ENCODE data around the gene FIBCD1. TPM values are rescaled to one million over a fixed set of nuclear protein-coding genes. Genes with fewer than 3 reads are reported as not detected.

Gene FIBCD1
- total and polyA plus RNA-seq, 7 experiments from 2014 or later, result not detected

DNA sequence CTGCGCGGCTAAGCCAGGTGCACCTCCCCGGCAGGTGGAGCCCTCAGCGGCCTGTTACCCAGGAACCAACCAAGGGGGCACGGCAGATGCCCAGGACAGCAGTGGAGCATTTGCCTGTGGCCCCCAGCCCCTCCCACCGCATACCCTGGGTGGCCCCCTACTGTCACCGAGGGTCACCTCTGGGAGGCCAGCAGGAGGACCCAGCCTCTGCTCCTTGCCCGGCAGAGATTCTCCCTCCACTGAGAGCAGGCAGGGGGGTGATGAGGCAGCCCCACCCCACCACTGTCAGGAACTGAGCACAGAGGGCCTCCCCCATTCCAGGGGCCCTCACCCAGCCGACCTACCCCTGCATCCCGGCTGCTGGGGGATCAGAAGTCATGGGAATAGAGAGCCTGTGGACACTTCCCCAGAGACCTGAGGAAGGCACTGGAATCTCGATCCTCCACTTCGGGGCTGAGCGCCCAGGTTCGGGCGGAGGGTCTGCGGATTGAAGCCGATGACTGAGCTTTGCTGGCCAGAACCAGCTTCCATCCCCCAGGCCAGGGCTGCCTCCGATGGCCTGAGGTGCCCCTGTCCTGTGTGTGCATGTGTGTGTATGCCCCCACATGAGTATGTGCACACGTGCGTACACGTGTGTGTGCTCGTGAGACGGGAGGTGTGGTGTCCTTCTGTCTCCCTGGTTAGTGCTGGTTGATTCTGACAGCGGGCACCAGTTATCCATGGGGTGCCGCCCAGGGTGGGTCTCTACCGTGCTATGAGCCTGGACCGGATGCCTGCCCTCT, 42.6 kb downstream of the FIBCD1 start, which contains the start of gene QRFP:
QRFP (minus strand) TSS at position 580 of the 782 bp plus-strand sequence. CDS start 2,974 bp downstream, outside the sequence.
- Mint-ChIP-seq H3K9me3 (no peaks in the 10 kb centered on the region), H3K4me3 (no peak within 1 kb of the TSS), H3K27ac (no peak within 1 kb of the TSS), H3K36me3 (no peaks in the 10 kb centered on the region), H3K4me1 (peaks cover 0 to 7% (median 0%) of the 10 kb centered on the region in 7 donors), H3K27me3 (peaks cover 0 to 3% (median 0%) of the 10 kb centered on the region in 5 donors)
- H3K36me3 ChIP-seq (ENCODE audit: control insufficient read depth in 2 of 3, insufficient read depth in 3 of 3, low read length in 3 of 3), result peaks cover 0 to 6% (median 0%) of the 10 kb centered on the region in 3 experiments
- no peaks in the 10 kb centered on the region for H3K27me3 ChIP-seq (ENCODE audit: control insufficient read depth in 2 of 2, insufficient read depth in 2 of 2, low read length in 2 of 2)
- ATAC-seq (no peak), DNase-seq (no peak)
- H3K27ac ChIP-seq (ENCODE audit: low read depth, low read length), result no peak within 1 kb of the TSS
- no peak within 1 kb of the TSS for H3K4me3 ChIP-seq (ENCODE audit: low read length)
- intact Hi-C loops (cut with micrococcal nuclease), result no loop called here
- H3K4me1 ChIP-seq (ENCODE audit: control insufficient read depth in 2 of 2, insufficient read depth in 2 of 2, low read length in 2 of 2), result no peaks in the 10 kb centered on the region
- ChIA-PET POLR2A (no interaction called here), CTCF (no interaction called here)
- no peaks in the 10 kb centered on the region for H3K9me3 ChIP-seq (ENCODE audit: control insufficient read depth in 2 of 3, low read length in 3 of 3)

DNA sequence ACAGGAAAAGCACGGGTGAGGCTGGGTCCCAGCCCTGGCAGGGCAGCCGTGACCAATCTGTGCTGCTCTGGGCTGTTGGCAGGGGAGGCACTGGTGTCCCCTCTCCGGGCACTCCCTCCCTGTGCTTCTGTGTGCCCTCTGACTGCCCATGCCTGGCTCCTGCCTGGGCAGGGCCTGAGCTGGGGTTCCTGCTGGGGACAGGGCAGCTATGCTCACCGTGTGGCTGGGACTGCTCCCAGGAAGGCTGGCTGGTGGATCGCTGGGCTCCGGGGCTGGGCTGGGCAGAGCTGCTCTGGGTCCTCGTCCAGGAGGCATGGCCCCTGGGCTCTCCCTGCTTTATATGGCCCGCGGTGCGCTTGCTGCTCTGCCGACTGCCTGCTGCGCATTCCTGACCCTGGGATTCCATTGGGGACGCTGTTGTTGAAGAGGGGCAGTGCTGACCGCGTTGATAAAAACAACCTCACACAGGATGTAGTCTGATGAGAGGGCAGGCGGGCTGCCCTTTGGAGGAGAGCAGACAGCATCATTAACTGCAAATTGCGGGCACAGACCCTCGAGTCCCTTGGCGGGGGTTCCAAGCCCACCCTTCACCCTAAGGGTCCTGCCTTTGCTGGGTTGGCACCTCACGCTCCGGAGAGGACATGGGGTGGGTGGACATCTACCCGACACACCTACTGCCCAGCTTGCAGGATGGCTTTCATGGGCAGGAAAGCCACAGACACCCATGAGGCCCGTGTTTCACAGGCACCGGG, 43.4 kb downstream of the FIBCD1 start:
- ATAC-seq, result no peak
- CTCF ChIA-PET, result no interaction called here

GRCh38 chr9:130895038-130895437, 44.0 kb downstream of the FIBCD1 start:
- Mint-ChIP-seq H3K9me3 (no peaks in the 10 kb centered on the region), H3K4me1 (peaks cover 0 to 7% (median 0%) of the 10 kb centered on the region in 7 donors), H3K36me3 (no peaks in the 10 kb centered on the region), H3K4me3 (no peak overlapping the region), H3K27ac (peak overlapping the region in 2 of 9 donors; percentile 8 to 21), H3K27me3 (no peaks in the 10 kb centered on the region)
- Histone ChIP-seq H3K36me3 (ENCODE audit: control insufficient read depth in 2 of 3, insufficient read depth in 3 of 3, low read length in 3 of 3) (peaks cover 0 to 6% (median 0%) of the 10 kb centered on the region in 3 experiments), H3K27me3 (ENCODE audit: control insufficient read depth in 2 of 2, insufficient read depth in 2 of 2, low read length in 2 of 2) (no peaks in the 10 kb centered on the region), H3K4me1 (ENCODE audit: control insufficient read depth in 2 of 2, insufficient read depth in 2 of 2, low read length in 2 of 2) (no peaks in the 10 kb centered on the region), H3K27ac (ENCODE audit: low read depth, low read length) (no peak overlapping the region), H3K9me3 (ENCODE audit: control insufficient read depth in 2 of 3, low read length in 3 of 3) (no peaks in the 10 kb centered on the region), H3K4me3 (ENCODE audit: low read length) (no peak overlapping the region)
- ATAC-seq, result no peak
- intact Hi-C loops (cut with micrococcal nuclease), result no loop called here
- ChIA-PET POLR2A (no interaction called here), CTCF (interaction anchor here (1.2 kb wide), 1 partner anchor 194 kb away, joined by 3 read pairs; no protein-coding TSS in a partner anchor)
- no peak for DNase-seq

More for the DNA sequence above, 43.4 kb downstream of the FIBCD1 start:
- H3K36me3 Mint-ChIP-seq, result no peaks in the 10 kb centered on the region
- Histone ChIP-seq H3K27me3 (ENCODE audit: control insufficient read depth in 2 of 2, insufficient read depth in 2 of 2, low read length in 2 of 2) (no peaks in the 10 kb centered on the region), H3K4me3 (ENCODE audit: low read length) (no peak overlapping the region), H3K9me3 (ENCODE audit: control insufficient read depth in 2 of 3, low read length in 3 of 3) (no peaks in the 10 kb centered on the region), H3K27ac (ENCODE audit: low read depth, low read length) (no peak overlapping the region), H3K4me1 (ENCODE audit: control insufficient read depth in 2 of 2, insufficient read depth in 2 of 2, low read length in 2 of 2) (no peaks in the 10 kb centered on the region), H3K36me3 (ENCODE audit: control insufficient read depth in 2 of 3, insufficient read depth in 3 of 3, low read length in 3 of 3) (peaks cover 0 to 6% (median 0%) of the 10 kb centered on the region in 3 experiments)
- POLR2A ChIA-PET, result no interaction called here
- DNase-seq, result no peak
- peaks cover 0 to 7% (median 0%) of the 10 kb centered on the region in 7 donors for H3K4me1 Mint-ChIP-seq
- intact Hi-C loops (cut with micrococcal nuclease), result no loop called here
- H3K27me3 Mint-ChIP-seq, result no peaks in the 10 kb centered on the region
- H3K27ac Mint-ChIP-seq, result no peak overlapping the region
- no peaks in the 10 kb centered on the region for H3K9me3 Mint-ChIP-seq
- H3K4me3 Mint-ChIP-seq, result no peak overlapping the region

DNA sequence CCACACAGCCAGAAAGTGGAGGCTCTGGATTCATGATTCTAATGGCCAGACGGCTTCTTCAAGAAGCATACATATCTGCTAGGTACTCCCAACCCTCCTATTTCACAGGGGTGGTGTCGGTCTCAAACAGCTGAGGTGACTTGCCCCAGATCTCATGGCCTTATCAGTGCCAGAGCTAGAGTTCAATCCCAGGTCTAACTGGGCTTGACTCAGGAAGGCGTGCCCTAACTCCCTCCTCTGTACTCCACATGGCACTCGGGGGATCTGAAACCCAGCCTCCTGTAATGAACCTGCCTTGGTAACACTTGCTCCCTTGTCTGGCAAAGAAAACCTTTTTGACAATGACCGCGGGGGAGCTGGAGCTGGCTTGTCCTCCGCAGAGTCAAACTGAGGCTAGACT, 44.5 kb downstream of the FIBCD1 start:
- H3K4me1 ChIP-seq (ENCODE audit: control insufficient read depth in 2 of 2, insufficient read depth in 2 of 2, low read length in 2 of 2), result no peaks in the 10 kb centered on the region
- peaks cover 0 to 7% (median 0%) of the 10 kb centered on the region in 7 donors for H3K4me1 Mint-ChIP-seq
- intact Hi-C loops (cut with micrococcal nuclease), result no loop called here
- ChIA-PET POLR2A (no interaction called here), CTCF (interaction anchor here (1.2 kb wide), 1 partner anchor 194 kb away, joined by 3 read pairs; no protein-coding TSS in a partner anchor)
- H3K27me3 Mint-ChIP-seq, result no peaks in the 10 kb centered on the region
- no peak overlapping the region for H3K4me3 Mint-ChIP-seq
- ATAC-seq, result no peak
- no peaks in the 10 kb centered on the region for H3K27me3 ChIP-seq (ENCODE audit: control insufficient read depth in 2 of 2, insufficient read depth in 2 of 2, low read length in 2 of 2)
- no peak overlapping the region for H3K4me3 ChIP-seq (ENCODE audit: low read length)
- DNase-seq, result no peak
- H3K9me3 Mint-ChIP-seq, result no peaks in the 10 kb centered on the region
- H3K27ac Mint-ChIP-seq, result peak overlapping the region in 1 of 9 donors; percentile 21
- H3K9me3 ChIP-seq (ENCODE audit: control insufficient read depth in 2 of 3, low read length in 3 of 3), result no peaks in the 10 kb centered on the region
- no peaks in the 10 kb centered on the region for H3K36me3 Mint-ChIP-seq
- peaks cover 0 to 6% (median 0%) of the 10 kb centered on the region in 3 experiments for H3K36me3 ChIP-seq (ENCODE audit: control insufficient read depth in 2 of 3, insufficient read depth in 3 of 3, low read length in 3 of 3)
- no peak overlapping the region for H3K27ac ChIP-seq (ENCODE audit: low read depth, low read length)

DNA sequence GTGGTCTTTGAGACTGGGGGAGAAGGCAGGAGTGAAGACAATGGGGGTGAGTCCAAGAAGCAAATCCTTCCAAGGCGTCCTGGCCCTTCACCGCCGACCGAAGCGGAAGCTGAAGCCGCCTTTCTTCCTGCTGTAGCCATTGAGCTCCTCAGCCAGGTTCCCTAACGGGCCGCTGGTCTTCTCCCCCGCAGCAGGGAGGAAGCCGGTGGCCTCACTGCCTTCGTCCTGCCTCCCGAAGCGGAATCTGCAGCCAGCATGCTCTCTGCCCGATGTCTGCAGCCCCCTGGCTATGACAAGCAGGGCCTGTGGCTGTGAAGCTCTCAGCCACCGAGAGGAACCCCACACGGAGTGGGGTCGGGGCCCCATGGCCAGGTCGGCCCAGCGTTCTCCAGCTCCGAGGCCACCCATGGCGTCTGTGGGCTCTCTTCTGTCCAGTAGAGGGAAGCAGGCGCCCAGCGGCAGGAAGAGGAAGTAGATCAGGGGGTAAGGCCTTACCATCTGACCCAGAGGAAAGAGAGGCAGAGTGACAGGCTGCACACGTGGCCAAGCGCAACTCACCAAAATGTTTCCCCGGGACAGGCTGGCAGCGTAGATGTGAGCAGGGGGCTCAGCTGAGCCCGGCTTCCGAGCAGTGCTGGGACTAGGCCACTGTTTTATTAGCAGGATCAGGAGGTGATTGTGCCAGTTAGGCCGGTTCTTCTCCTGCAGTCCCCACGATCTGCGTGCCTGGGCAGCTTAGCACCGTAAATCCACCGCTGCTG, 45.5 kb downstream of the FIBCD1 start:
- ATAC-seq (peak; percentile 90), DNase-seq (peak in 1 of 9 donors; percentile 26)
- intact Hi-C loops (cut with micrococcal nuclease), result no loop called here
- ChIA-PET POLR2A (no interaction called here), CTCF (interaction anchor here (1.2 kb wide), 1 partner anchor 193 kb away, joined by 3 read pairs; no protein-coding TSS in a partner anchor)
- Histone ChIP-seq H3K27me3 (ENCODE audit: control insufficient read depth in 2 of 2, insufficient read depth in 2 of 2, low read length in 2 of 2) (no peaks in the 10 kb centered on the region), H3K27ac (ENCODE audit: low read depth, low read length) (no peak overlapping the region), H3K4me1 (ENCODE audit: control insufficient read depth in 2 of 2, insufficient read depth in 2 of 2, low read length in 2 of 2) (no peaks in the 10 kb centered on the region), H3K9me3 (ENCODE audit: control insufficient read depth in 2 of 3, low read length in 3 of 3) (no peaks in the 10 kb centered on the region), H3K36me3 (ENCODE audit: control insufficient read depth in 2 of 3, insufficient read depth in 3 of 3, low read length in 3 of 3) (peaks cover 0 to 10% (median 0%) of the 10 kb centered on the region in 3 experiments), H3K4me3 (ENCODE audit: low read length) (no peak overlapping the region)
- no peaks in the 10 kb centered on the region for H3K27me3 Mint-ChIP-seq
- no peaks in the 10 kb centered on the region for H3K9me3 Mint-ChIP-seq
- H3K4me1 Mint-ChIP-seq, result peaks cover 0 to 7% (median 0%) of the 10 kb centered on the region in 7 donors
- H3K27ac Mint-ChIP-seq, result peak overlapping the region in 3 of 9 donors; percentile 6 to 71 (median 51)
- H3K36me3 Mint-ChIP-seq, result no peaks in the 10 kb centered on the region
- H3K4me3 Mint-ChIP-seq, result no peak overlapping the region

DNA sequence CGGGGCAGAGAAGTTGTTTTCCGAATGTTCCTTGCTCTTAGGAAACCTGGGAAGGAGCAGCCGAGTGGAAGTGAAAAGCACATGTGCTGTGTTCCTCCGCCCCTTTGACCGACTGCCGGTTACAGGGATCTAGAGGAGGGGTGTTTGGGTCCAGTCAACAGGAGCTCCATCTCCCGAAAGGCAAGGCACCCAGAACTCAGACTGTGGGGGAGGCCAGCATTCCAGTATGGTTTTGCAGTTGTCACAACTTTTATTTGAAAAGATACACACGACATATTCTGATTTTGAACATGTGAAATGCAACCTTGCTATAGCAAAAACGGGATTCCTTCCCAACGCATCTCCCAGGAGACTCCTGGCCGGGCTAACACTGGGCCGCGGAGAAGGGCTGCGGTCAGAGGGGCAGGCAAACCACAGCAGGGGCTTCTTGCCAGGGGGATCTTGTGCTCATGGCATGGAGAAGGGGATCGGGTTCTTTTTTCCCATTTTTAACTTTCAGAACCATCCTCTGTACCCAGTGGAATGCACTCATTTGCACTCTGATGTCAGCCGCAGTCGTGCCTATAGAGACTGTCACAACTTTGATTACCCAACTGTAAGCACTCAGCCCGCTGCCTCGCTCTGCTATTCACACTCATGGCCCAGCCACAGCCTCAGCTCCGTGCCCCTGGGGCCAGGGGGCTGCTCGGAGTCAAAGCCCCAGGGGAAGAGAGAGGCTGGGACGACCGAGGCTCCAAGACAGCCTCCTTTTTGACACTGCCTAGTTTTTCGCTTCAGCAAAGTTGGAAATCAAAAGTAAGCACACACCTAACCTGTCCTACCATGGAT, 46.4 kb downstream of the FIBCD1 start:
- H3K4me1 Mint-ChIP-seq, result peaks cover 0 to 7% (median 0%) of the 10 kb centered on the region in 7 donors
- no peaks in the 10 kb centered on the region for H3K27me3 Mint-ChIP-seq
- ChIA-PET POLR2A (no interaction called here), CTCF (no interaction called here)
- no peaks in the 10 kb centered on the region for H3K9me3 Mint-ChIP-seq
- no peaks in the 10 kb centered on the region for H3K9me3 ChIP-seq (ENCODE audit: control insufficient read depth in 2 of 3, low read length in 3 of 3)
- H3K36me3 Mint-ChIP-seq, result no peaks in the 10 kb centered on the region
- DNase-seq (no peak), ATAC-seq (no peak)
- H3K27ac ChIP-seq (ENCODE audit: low read depth, low read length), result no peak overlapping the region
- peaks cover 0 to 19% (median 0%) of the 10 kb centered on the region in 3 experiments for H3K36me3 ChIP-seq (ENCODE audit: control insufficient read depth in 2 of 3, insufficient read depth in 3 of 3, low read length in 3 of 3)
- H3K4me3 ChIP-seq (ENCODE audit: low read length), result no peak overlapping the region
- no peak overlapping the region for H3K4me3 Mint-ChIP-seq
- H3K27me3 ChIP-seq (ENCODE audit: control insufficient read depth in 2 of 2, insufficient read depth in 2 of 2, low read length in 2 of 2), result no peaks in the 10 kb centered on the region
- H3K27ac Mint-ChIP-seq, result peak overlapping the region in 1 of 9 donors; percentile 6
- intact Hi-C loops (cut with micrococcal nuclease), result no loop called here
- no peaks in the 10 kb centered on the region for H3K4me1 ChIP-seq (ENCODE audit: control insufficient read depth in 2 of 2, insufficient read depth in 2 of 2, low read length in 2 of 2)

Data from naive thymus-derived CD4-positive, alpha-beta T cell (primary cell).